ENCODE measurements around the gene SNORC.

The SNORC gene

GRCh38 chr2:232908695-232909094 lies 38.6 kb downstream of the SNORC start:
- no peak overlapping the region for H3K4me3 ChIP-seq (ENCODE audit: control insufficient read depth, low read depth, low read length)
- no peak for TF ChIP-seq CTCF (conservative IDR thresholded peaks at IDR 0.05; ENCODE audit: control insufficient read depth, insufficient read depth, low read depth, low read length)
- no peak for DNase-seq (ENCODE audit: low read depth)

DNA sequence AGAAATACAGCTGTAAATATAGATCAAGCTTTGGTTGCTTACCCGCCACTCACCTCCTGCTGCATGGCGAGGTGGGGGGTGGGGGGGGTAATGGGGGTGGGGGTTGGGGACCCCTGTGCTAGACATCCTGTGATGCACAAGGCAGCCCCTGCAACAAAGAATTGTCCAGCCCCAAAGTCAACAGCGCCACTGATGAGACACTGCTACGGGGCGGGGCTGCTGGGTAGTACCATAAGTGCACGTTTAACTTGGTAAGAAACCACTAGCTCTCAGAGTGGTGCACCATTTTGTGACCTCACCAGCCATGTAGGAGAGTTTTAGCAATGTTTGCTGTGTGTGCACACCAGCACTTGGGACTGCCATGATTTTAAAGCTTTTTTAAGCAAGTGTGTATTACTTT lies 40.3 kb downstream of the SNORC start:
- no peak for DNase-seq (ENCODE audit: low read depth)
- H3K4me3 ChIP-seq (ENCODE audit: control insufficient read depth, low read depth, low read length) = no peak overlapping the region
- no peak for TF ChIP-seq CTCF (conservative IDR thresholded peaks at IDR 0.05; ENCODE audit: control insufficient read depth, insufficient read depth, low read depth, low read length)

- DNase-seq (ENCODE audit: low read depth) = no peak
- H3K4me3 ChIP-seq (ENCODE audit: control insufficient read depth, low read depth, low read length) = no peak overlapping the region
- no peak for TF ChIP-seq CTCF (conservative IDR thresholded peaks at IDR 0.05; ENCODE audit: control insufficient read depth, insufficient read depth, low read depth, low read length)
These were observed 41.7 kb downstream of the SNORC start for GRCh38 chr2:232911712-232912277.

- TF ChIP-seq CTCF (conservative IDR thresholded peaks at IDR 0.05; ENCODE audit: control insufficient read depth, insufficient read depth, low read depth, low read length) = no peak
- no peak for DNase-seq (ENCODE audit: low read depth)
- H3K4me3 ChIP-seq (ENCODE audit: control insufficient read depth, low read depth, low read length) = no peak overlapping the region
These were observed 43.8 kb downstream of the SNORC start for GRCh38 chr2:232913903-232914302.

- TF ChIP-seq CTCF (conservative IDR thresholded peaks at IDR 0.05; ENCODE audit: control insufficient read depth, insufficient read depth, low read depth, low read length) = no peak
- H3K4me3 ChIP-seq (ENCODE audit: control insufficient read depth, low read depth, low read length) = no peak overlapping the region
- DNase-seq (ENCODE audit: low read depth) = no peak
These were observed 49.1 kb downstream of the SNORC start for GRCh38 chr2:232919141-232919540.

GRCh38 chr2:232920055-232920454 lies 50.0 kb downstream of the SNORC start:
- TF ChIP-seq CTCF (conservative IDR thresholded peaks at IDR 0.05; ENCODE audit: control insufficient read depth, insufficient read depth, low read depth, low read length) = no peak
- DNase-seq (ENCODE audit: low read depth) = no peak
- H3K4me3 ChIP-seq (ENCODE audit: control insufficient read depth, low read depth, low read length) = no peak overlapping the region

DNA sequence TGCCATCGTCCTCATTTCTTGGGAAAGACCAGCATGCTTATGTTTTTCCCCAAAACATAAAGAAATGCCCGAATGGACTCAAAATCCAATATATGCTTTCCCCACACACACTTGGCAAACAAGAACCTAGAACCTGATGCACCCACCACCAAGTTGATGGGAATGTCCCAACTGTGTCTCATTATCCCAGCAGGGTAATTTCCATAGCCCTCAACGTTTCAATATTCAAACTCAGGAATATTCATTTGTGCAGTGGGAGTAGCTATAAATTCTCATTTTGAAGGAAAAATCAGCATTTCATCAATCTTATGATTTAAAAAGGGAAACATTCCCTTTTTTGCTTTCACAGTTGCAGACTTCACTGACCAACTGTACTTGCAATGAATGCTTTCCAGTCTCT lies 50.7 kb downstream of the SNORC start:
- DNase-seq (ENCODE audit: low read depth) = no peak
- TF ChIP-seq CTCF (conservative IDR thresholded peaks at IDR 0.05; ENCODE audit: control insufficient read depth, insufficient read depth, low read depth, low read length) = no peak

More for the DNA sequence above, 50.7 kb downstream of the SNORC start:
- H3K4me3 ChIP-seq (ENCODE audit: control insufficient read depth, low read depth, low read length) = no peak overlapping the region
